ENCODE results near the gene RAB1B.

The RAB1B gene

DNA sequence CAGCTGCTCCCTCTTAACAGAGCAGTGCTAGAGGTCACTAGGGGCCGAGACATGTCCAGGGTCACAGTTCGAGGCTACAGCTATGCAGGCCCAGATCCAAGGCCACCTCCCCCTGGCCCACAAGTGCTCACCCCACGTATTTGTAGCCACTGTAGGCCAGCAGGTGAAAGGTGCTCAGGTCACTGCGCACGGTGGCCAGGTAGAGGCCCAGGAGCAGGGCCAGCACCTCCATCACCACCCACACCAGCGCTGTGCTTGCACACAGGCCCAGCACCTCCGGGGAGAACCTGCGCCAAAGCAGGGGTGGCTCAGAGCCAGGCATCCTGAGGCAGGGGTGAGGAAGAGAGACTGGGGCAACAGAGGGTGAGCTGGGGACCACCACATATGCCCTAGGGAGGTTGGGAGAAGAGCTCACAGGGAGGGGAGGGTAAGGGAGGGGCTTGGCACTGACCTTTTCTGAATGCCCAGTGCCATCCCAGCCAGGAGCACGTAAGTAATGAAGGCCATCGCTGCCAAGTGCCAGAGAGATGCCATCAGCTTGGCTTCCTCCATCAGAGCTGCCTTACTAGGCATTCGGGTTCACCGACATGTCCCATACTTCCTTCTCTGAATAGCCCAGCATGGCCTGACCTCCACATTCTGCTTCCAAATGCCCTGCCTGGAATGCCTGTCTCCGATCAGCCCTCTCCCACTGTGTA is 17.0 kb downstream of the RAB1B start:
- DNase-seq = no peak

DNA sequence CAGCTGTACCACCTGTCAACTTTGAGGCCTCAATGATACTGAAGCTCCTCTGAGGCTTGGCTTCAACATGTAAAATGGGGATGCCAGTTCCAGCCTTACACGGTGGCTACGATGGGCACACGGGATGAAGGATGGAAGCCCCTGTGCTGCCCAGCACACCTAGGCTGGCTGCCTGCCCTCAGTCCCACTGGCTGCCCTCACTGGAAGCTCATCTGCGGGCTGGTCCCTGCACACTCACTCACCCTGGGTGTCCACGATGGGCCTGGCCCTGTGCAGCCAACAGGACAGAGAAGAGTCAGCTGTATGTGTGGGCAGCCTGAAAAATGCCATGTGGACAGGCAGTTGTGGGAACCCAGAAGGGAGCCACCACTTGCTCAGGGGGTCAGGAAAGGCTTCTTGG is 18.3 kb downstream of the RAB1B start:
- no peak for DNase-seq

DNA sequence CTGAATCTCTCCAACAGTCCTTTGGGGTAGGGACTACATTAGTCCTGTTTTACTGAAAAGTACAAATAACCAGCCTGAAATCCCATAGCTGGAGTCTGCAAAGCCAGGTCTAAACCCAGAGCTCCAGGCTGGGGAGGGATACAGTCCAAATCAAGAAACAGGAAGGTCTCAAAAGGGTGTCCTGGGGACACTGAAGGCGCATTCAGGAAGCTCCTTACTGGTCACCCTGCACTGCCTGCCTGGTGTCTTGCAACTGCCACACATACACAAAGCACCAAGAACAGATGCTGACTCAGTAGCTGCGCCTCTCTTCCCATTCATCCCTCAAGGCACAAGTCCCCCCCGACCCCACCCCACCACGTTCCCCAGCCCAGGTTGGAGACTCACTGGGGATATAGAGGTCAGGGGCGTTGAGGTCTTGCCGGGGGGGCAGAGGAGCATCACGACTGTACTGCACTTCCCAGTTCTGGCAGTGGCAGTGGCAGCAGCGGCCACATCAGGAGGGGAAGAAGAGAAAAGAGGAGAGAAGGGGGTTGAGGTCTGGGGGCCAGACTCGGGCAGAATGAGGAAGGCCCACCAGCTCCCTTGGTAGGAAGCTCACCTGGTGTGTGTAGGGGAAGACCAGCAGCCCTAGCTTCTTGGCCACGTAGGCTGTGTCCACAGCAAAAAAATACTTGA is 18.9 kb downstream of the RAB1B start:
- no peak for DNase-seq

DNA sequence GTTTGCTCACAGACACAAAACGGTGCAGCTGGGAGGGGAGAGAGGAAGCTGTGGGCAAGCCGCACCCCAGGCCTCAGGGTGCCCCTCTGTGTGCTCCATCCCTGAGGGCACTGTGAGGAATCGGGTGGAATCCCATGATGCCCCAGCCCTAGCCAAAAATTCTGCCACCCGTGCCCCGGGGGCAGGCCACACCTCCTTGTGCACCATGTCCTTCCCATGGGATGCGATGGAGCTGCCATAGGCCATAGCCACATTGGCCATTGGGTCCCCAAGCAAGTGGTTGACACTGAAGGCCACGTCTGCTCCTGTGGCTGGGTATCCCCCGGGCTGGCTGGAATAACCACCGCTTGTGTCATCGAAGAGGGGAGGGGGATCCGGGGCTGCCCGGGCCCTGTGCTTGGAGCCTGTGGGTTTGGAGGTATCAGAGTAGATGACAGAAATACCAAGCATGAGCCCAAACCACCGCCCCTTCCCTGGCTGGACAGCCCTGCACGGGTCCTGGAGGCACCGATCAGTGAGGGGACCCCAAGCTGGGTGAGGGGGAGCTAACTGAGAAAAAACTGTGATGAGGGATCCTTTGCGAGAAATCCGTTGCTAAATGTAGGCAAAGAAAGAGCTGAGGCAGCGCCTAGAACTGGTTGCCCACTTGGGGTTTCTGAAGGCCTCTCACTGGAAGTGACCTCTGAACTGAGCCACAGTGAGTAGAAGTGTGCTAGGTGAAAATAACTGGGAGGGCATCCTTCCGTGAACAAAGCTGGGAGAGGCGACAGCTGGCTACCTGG is 19.6 kb downstream of the RAB1B start:
- no peak for DNase-seq

DNA sequence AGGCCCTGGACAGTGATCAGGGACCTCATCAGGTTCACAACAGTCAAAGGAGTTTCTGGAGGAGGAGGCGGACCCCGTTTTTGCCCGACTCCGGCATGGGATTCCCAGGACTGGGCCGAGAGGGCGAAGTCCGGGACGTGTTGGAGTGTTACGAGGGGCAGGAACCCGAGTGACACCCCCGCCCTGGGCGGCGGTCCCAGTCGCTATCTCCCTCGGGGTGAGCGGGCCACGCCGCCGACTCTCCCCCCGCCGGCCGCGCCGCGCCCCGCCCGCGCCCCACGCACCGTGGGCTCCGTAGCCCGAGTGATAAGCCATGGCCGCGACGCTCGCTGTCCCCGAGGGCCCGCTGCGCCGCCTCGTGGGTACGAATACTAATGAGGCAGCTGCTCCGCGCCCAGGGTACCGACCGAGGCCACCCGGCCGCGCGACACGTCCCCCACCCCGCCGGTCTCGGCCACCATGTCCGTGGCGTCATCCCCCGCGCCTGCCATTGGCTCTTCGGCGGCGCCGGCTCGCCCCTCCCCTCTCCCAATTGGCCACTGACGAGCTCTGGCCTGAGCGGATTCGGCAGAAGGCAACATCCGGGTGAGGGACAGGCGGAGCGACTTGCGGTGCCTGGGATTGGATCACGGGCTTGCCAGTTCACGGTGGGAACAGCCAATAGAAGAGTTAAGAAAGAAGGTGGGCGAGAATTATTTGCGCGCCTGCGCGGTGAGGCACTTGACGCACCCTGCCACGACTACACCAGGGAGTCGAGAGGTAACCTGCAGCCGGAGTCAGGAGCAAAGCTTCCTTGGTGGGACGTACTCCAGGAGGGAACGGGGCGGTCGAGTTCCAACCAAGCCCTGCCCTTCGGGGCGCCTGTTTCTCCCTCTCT is 20.5 kb downstream of the RAB1B start, which contains the start of gene YIF1A:
Gene YIF1A (minus strand): TSS at position 473 of the 877 bp plus-strand sequence. CDS start 158 bp downstream, at position 315.
- DNase-seq = peak; percentile 98 to 99 (median 98)

DNA sequence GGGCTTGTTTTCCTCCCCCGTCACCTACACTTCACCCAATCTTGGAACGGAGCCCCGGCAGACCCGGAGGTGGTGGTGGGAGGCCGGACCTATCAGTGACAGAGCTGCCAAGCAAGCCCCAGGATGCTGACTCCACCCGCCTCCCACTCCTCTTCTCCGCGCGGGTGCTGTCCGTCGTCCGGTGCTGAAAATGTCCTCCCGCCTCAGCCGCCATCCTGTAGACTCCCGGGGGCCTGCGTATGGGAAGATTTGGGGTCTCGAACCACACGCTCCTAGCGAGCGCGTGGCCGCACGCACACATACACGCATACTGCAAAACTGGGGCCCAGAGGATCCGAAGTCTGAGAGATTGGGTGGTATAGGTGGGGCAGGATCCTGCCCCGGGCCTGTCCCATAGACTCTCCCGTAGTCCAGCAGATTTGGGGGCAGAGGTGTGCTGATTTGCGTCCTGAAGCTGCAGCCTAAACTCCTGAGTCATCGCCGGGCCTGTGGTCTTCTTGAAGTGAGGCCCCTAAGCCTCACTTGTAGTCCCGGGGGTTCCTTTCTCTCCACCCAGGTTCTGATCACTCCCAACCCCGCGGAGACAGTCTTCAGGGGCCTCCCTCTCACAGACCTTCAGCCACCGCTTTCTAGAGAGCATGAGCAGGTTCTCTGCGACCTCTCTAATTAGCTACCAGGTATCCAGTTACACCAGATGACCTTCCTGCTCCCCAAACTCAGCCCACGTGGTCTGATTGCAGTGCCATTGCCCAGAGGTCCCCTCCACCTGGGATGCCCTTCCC is 21.3 kb downstream of the RAB1B start:
- peak in 4 of 5 donors; percentile 64 to 75 (median 70) for DNase-seq

DNA sequence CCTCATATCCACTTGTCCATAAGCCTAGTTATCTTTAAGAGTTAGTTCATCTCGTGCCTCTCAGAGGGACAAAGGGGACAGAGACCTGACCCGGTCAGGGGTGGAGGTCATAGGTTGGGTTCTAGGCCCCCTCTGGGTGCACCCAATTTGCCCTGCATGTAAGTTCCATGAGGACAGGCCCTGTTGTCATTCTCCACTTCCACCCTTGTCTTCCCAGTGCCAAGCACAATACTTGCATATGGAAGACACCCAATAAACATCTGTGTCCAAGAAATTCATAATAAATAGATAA is 21.8 kb downstream of the RAB1B start:
- DNase-seq = no peak

DNA sequence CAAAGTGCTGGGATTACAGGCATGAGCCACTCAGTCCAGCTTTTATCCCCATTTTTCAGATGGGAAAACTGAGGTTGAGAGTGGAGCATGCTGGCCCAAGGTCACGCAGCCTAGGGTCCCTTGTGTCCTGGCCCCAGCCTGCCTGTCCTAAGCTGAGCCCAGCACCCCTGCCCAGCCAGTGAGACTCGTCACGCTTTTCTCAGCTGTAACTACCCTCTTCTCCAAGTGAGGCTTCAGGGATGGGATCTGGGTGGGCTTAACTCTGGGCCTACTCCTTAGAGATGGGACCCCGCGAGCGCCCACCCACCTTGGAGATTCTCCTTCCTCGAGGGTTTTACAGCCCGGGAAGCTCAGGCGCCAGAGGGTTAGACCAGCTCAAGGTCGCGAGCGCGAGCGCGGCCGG is 22.9 kb downstream of the RAB1B start:
- DNase-seq = no peak

DNA sequence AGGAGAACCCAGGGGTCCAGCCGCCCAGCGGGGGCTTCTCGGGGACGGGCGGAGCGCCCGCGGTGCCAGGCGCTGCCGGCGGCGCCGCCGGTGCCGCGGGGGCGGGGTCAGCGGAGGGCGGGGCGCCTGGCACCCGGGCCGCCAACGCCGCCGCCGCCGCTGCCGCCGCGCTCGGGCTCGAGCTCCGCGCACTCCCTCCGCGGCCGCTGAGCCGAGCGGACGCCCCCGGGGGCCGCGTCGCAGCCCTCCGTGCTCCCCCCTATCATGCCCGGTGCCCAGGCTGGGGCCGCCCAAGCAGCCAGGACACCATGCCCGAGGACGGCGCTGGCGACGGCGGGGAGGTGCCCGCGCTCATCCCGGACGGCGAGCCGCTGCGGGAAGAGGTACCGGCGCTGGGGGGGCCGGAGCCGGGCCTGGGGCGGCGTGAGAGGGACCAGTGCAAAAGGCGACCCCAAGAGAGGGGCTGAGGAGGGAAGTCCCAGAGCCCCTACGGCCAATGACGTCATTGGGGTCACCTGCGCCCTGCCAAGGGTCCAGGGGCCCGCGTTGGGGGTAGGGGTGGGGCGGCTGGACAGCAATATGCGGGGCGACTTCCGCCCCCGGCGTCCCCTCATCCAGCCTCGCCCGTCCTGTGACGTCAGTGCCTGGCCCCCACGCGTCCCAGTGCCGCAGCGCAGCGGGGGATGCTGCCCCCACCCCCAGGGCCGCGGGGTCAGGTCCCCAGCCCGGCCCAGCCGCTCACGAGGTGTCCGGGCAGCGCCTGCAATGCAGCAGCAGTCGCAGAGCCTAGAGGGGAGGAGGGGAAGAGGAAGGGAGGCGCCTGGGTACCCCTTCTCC is 23.5 kb downstream of the RAB1B start, which contains the start of gene TMEM151A:
Gene TMEM151A (plus strand): TSS at position 189 of the 837 bp plus-strand sequence. CDS start 120 bp downstream, at position 309.
- DNase-seq = peak in 1 of 5 donors; percentile 51

DNA sequence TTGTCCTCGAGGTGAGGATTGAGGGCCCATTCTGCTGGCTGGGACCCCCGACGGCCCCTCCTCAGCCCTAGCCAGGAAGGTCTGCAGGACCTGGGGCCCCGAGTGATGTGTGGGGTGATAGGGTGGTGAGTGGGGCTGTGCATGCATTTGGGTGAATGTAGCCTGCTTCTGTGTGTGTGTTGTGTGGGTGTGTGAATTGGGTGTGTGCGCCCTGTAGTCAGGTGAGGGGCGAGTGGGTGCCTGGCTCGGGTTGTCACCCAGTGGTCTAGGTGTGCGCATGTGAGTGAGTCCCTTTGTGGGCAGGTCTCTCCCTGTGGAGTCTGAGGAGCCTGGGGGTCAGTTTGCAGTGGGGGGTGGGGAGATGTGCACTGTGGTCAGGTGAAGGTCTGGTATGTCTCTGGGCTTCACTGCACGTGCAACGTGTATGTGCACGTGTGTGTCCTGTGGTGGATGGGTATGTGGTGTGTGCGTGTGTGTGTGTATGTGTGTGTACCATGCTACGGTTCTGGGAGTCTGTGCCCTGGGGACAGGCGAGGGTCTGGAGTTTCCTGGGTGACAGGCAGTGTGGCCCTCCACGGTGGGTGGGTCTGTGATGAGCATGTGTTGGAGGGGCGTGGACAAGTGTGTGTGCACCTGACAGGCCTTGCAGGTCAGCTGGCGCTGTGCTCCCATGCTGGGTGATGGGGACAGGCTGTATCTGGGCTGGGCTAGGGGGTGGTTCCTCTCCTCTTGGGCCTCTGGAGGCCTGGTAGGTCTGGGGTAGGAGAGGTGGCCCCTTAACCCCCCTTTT is 24.3 kb downstream of the RAB1B start:
- no peak for DNase-seq

DNA sequence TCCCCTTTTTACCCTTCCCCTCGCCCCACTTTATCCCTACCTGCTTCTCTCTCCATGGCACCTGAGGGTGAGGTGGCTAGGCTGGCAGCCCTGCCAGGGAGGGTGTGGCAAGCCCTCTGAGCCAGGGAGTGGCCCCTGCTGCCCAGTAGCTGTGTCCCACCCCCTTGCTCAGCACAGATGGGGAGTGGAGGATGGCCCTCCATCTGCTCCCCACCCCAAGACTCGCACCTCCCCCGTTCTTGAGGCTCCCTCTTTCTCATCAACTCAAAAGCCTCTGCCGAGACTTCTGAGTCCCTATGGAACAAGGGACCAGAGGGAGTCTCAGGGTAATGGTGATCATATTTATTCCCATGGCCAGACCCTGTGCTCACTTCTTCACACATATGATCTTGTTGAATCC is 24.9 kb downstream of the RAB1B start:
- no peak for DNase-seq

DNA sequence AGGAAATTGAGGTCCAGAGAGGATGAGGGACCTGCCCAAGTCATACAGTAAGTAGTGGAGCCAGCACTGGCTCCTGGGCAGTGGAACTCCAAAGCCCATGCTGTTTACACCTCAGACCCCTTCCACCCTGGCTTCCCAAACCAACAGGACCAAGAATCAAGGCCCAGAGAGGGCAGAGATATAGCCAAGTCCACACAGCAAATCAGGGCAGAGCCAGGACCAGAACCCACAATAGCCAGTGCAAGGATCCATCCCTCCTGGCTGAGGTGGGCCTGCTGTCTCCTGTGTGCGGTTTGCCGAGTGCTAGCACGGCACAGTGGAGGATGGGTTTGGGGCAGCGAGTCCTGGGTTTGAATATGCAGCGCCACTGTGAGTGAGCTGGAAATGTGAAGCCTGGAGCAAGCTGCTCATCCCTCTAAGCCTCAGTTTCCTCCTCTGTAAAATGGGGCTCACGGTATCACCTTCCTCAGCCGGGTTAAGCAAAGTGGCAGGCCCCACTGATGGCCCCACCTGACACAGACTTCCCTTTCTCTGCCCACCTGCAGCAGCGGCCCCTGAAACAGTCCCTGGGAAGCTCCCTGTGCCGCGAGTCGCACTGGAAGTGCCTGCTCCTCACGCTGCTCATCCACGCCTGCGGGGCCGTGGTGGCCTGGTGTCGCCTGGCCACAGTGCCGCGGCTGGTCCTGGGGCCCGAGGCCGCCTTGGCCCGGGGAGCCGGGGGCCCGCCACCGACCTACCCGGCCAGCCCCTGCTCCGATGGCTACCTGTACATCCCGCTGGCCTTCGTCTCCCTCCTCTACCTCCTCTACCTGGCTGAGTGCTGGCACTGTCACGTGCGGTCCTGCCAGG is 25.6 kb downstream of the RAB1B start:
- no peak for DNase-seq

DNA sequence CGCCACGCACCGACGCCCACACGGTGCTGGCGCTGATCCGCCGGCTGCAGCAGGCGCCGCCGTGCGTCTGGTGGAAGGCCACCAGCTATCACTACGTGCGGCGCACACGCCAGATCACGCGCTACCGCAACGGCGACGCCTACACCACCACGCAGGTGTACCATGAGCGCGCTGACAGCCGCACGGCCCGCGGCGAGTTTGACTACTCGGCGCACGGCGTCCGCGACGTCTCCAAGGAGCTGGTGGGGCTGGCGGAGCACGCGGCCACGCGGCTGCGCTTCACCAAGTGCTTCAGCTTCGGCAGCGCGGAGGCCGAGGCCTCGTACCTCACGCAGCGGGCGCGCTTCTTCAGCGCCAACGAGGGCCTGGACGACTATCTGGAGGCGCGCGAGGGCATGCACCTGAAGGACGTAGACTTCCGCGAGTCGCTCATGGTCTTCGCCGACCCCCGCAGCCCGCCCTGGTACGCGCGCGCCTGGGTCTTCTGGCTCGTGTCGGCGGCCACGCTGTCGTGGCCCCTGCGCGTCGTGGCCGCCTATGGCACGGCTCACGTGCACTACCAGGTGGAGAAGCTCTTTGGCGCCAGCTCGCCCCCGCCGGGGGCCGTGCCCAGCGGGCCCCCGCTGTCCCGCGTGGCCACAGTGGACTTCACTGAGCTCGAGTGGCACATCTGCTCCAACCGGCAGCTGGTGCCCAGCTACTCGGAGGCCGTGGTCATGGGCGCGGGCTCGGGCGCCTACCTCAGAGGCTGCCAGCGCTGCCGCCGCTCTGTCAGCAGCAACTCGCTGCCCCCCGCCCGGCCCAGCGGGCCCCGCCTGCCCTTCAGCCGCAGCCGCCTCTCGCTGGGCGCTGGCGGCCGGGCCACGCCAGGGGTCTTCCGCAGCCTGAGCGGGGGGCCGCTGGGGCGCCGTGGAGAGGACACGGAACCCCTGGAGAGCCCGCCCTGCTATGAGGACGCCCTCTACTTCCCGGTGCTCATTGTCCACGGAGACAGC is 26.5 kb downstream of the RAB1B start:
- DNase-seq = no peak

DNA sequence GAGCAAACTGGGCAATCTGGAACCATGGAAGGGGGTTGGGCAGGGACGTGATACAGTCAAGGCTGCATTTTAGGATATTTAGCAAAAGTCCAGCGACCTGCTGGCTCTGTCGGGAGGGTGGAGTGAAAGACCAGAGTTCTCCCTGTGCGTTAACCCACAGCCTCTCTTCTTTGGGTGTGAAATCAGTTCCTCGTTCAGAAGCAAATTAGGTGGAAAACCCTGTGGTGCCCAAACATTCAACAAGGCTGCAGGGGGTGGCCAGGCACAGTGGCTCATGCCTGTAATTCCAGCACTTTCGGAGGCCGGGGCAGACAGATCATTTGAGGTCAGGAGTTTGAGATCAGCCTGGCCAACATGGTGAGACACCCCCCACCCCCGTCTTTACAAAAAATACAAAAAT is 29.2 kb downstream of the RAB1B start:
- DNase-seq = no peak

DNA sequence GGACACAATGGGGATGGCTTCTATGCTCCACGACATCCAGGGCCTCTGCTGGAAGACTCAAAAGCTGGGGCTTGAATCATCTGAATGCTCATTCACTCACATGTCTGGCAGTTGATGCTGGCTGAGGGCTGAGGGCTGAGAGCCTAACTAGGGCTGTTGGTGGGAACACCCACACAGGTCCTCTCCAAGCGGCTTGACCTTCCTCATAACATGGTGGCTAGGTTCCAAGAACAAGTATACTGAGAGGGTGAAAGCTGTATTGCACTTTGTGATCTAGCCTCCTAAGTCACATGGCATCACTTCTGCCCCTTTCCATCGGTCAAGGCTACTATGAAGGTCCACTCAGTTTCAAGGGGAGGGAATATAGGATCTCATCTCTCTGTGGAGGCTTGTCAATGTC is 30.7 kb downstream of the RAB1B start:
- DNase-seq = no peak

DNA sequence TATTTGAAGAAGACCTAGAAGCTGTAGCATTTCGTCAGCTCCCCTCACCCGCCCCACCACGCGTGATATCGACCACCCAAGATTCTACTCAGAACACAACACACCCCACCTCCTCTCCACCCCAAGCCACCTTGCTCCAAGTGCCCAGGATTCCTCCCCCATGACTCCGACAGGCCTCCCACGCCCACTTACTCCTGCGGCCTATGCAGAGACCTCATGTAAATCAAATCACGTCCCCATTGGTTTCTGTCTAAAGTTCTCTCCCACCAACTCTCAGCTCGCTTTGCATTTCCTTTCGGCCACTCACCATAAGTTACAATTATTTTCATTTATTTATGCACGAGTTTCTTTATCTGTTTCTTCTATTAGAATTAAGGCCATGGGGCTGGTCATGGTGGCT is 34.2 kb downstream of the RAB1B start:
- DNase-seq = no peak

DNA sequence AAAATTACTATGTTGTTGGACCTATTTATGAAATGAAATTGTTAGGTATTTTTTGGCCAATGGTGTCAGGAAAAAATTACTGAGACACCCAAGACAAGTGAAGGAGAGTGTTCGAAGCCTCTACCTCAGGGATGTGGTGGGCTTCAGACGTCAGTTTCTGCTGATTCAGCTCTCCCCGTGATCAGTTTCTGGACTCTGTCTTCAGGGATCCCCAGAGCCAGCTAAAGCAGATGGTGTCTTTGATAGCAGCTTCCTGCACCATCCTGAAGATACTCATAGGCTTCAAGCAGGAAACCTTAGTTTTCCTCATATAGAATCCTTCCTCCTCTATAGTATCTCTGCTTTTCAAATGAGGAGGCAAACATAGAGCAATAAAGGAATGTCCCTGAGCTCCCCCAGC is 41.0 kb downstream of the RAB1B start:
- DNase-seq = no peak

DNA sequence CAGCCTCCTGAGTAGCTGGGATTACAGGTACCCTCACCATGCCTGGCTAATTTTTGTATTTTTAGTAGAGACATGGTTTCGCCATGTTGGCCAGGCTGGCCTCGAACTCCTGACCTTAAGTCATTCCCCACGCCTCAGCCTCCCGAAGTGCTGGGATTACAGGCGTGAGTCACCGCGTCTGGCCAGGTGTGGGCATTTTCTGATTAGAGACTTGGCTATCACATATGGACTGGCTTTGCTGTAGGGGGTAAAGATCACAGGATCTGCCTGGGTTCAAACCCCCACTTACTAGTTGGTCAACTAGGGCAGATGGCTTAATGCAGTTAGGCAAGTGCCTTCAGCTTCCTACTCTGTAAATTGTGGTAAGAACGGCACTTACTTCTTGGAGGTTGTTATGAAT is 41.9 kb downstream of the RAB1B start:
- DNase-seq = no peak
